CD14-positive monocyte (primary cell): Measurements from ENCODE around the gene GNS. TPM values are rescaled to one million over a fixed set of nuclear protein-coding genes. Genes with fewer than 3 reads are reported as not detected.
A peak's percentile ranks its signal among the peaks of the same experiment; 100 is the strongest.

ENCODE experiments used
- DNase-seq, 3 donors: peaks; one replicate each; pipeline ENCODE4 v3.0.0-alpha.2; 2011 to 2022
- H2AFZ ChIP-seq: 2 replicates; pipeline ENCODE4 v1.6.0; 2012; ENCODE audit warnings: mild to moderate bottlenecking, low read depth, low read length, inconsistent platforms; ENCODE audit not compliant: insufficient read depth, poor library complexity, severe bottlenecking
- H3K27ac ChIP-seq, 2 donors: 1 replicate in 1 of 2; 2 replicates in 1 of 2; pipeline ENCODE4 v1.5.1; 2012 to 2013; ENCODE audit warnings: low read length in 2 of 2, control low read depth in 1 of 2, inconsistent platforms in 1 of 2, low read depth in 1 of 2, mild to moderate bottlenecking in 1 of 2
- H3K27me3 ChIP-seq, 2 donors: one replicate each; pipeline versions ENCODE4 v1.6.0 to v1.6.1; 2011 to 2013; ENCODE audit warnings: low read length in 2 of 2; ENCODE audit not compliant: control insufficient read depth in 2 of 2, insufficient read depth in 2 of 2
- H3K36me3 ChIP-seq, 2 donors: replicated peaks in 1 of 2; 1 replicate in 1 of 2; 2 replicates in 1 of 2; pipeline versions ENCODE4 v1.5.1 to v1.6.1; 2012 to 2013; ENCODE audit warnings: low read length in 2 of 2, control low read depth in 1 of 2, inconsistent platforms in 1 of 2, mild to moderate bottlenecking in 1 of 2; ENCODE audit not compliant: insufficient read depth in 2 of 2, control insufficient read depth in 1 of 2
- H3K4me1 ChIP-seq, 2 donors: 1 replicate in 1 of 2; 2 replicates in 1 of 2; pipeline versions ENCODE4 v1.5.1 to v1.6.1; 2012 to 2013; ENCODE audit warnings: low read length in 2 of 2, control low read depth in 1 of 2, inconsistent platforms in 1 of 2, mild to moderate bottlenecking in 1 of 2, moderate library complexity in 1 of 2; ENCODE audit not compliant: insufficient read depth in 2 of 2, control insufficient read depth in 1 of 2
- H3K4me2 ChIP-seq: replicated peaks from 2 replicates; pipeline ENCODE3; 2012; ENCODE audit warnings: low read length, moderate library complexity, mild to moderate bottlenecking; ENCODE audit not compliant: poor library complexity, severe bottlenecking; ENCODE audit errors: extremely low read depth
- H3K4me3 ChIP-seq, 3 experiments: fragments of 200-600 bp in 1 of 3; sonication (generic) in 1 of 3; replicated peaks in 1 of 3; 1 replicate in 2 of 3; 2 replicates in 1 of 3; pipeline ENCODE4 v1.5.1; 2011 to 2013; ENCODE audit warnings: low read length in 3 of 3, mild to moderate bottlenecking in 3 of 3, control low read depth in 2 of 3, low read depth in 2 of 3, inconsistent platforms in 1 of 3, moderate library complexity in 1 of 3
- H3K79me2 ChIP-seq: 2 replicates; pipeline ENCODE4 v1.6.0; 2012; ENCODE audit warnings: mild to moderate bottlenecking, control low read depth, inconsistent platforms, low read length, moderate library complexity; ENCODE audit not compliant: insufficient read depth
- H3K9ac ChIP-seq: 2 replicates; pipeline ENCODE4 v1.6.0; 2017; ENCODE audit warnings: low read length, mild to moderate bottlenecking; ENCODE audit not compliant: insufficient read depth, poor library complexity, severe bottlenecking
- H3K9me3 ChIP-seq, 2 donors: replicated peaks in 1 of 2; 1 replicate in 1 of 2; 2 replicates in 1 of 2; pipeline versions ENCODE4 v1.5.1 to v1.6.1; 2012 to 2013; ENCODE audit warnings: low read length in 2 of 2, control low read depth in 1 of 2; ENCODE audit not compliant: control insufficient read depth in 1 of 2, insufficient read depth in 1 of 2
- H4K20me1 ChIP-seq: 2 replicates; pipeline ENCODE4 v1.6.0; 2012; ENCODE audit warnings: mild to moderate bottlenecking, low read length, control low read depth, moderate library complexity; ENCODE audit not compliant: insufficient read depth
- H3K27ac Mint-ChIP-seq, 7 donors: one replicate each; pipeline ENCODE4 v1.8.0; 2020; ENCODE audit warnings: mild to moderate bottlenecking in 7 of 7, mixed read lengths in 7 of 7, moderate library complexity in 6 of 7, inconsistent platforms in 2 of 7
- H3K27me3 Mint-ChIP-seq, 3 donors: one replicate each; pipeline ENCODE4 v1.8.0; 2021 to 2022; ENCODE audit warnings: low read depth in 3 of 3, mild to moderate bottlenecking in 3 of 3, mixed read lengths in 3 of 3, moderate library complexity in 3 of 3, inconsistent platforms in 1 of 3
- H3K36me3 Mint-ChIP-seq, 2 donors: one replicate each; pipeline ENCODE4 v1.8.0; 2020; ENCODE audit warnings: mixed read lengths in 2 of 2, inconsistent platforms in 1 of 2, mild to moderate bottlenecking in 1 of 2
- H3K4me1 Mint-ChIP-seq: one replicate; pipeline ENCODE4 v1.8.0; 2020; ENCODE audit warnings: mild to moderate bottlenecking, mixed read lengths
- H3K4me3 Mint-ChIP-seq, 2 donors: one replicate each; pipeline ENCODE4 v1.8.0; 2020; ENCODE audit warnings: mild to moderate bottlenecking in 2 of 2, mixed read lengths in 2 of 2, moderate library complexity in 1 of 2
- H3K9me3 Mint-ChIP-seq, 7 donors: one replicate each; pipeline ENCODE4 v1.8.0; 2020 to 2022; ENCODE audit warnings: mixed read lengths in 7 of 7, mild to moderate bottlenecking in 6 of 7, moderate library complexity in 6 of 7, inconsistent platforms in 2 of 7
- WGBS: methylation state at CpG from one replicate; pipeline ENCODE4 v1.1.5; 2013; ENCODE audit warnings: missing lambda C conversion rate; ENCODE audit not compliant: insufficient coverage; 5-methylcytosine and 5-hydroxymethylcytosine counted together
- intact Hi-C, 2 donors: fragments of 100-400 bp; cut with micrococcal nuclease; formaldehyde crosslinking; loops; one replicate each; pipeline versions ENCODE4 v1.15.0 to v1.15.1; 2023
- polyA plus RNA-seq, 3 donors: library from polyadenylated mRNA; depleted of rRNA in 1 of 3; unstranded in 2 of 3; stranded (reverse) in 1 of 3; fragments of 300-500 nt in 2 of 3; fragments of >200 nt in 1 of 3; fragmentation: Illumina TruSeq in 2 of 3; gene quantifications; 1 replicate in 2 of 3; 2 replicates in 1 of 3; pipeline ENCODE4 v1.2.3, GENCODE V29; 2012 to 2021
- TF ChIP-seq, protein P1 (sequence below): fragments of 200-600 bp; IDR thresholded peaks from one replicate; pipeline ENCODE4 v1.8.0; 2022; ENCODE audit warnings: antibody characterized with exemption, mild to moderate bottlenecking

The GNS gene
- polyA plus RNA-seq, 3 donors = 103 to 274 (median 203) TPM

DNA sequence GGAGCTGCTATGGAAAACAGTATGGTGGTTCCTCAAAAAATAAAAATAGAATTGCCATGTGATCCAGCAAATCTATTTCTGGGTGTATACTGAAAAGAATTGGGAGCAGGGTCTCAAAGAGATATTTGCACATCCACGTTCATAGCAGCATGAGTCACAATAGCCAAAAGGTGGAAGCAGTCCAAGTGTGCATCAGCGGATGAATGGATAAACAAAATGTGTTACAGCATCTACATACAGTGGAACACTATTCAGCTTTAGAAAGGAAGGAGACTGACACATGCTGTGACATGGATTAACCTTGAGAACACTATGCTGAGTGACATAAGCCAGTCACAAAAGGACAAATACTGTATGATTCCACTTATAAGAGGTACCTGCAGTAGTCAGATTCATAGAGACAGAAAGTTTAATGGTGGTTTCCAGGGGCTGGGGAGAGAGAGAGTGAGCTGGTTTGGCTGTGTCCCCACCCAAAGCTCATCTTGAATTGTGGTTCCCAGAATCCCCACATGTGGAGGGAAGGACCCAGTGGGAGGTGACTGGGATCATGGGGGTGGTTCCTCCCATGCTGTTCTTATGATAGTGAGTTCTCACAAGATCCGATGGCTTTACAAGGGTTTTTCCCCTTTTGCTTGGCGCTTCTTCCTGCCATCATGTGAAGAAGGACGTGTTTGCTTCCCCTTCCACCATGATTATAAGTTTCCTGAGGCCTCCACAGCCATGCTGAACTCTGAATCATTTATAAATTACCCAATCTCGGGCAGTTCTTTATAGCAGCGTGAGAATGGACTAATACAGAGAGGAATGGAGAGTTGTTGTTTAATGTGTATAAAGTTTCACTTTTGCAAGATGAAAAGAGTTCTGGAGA is 47.6 kb upstream of the GNS start:
- no peaks in the 10 kb centered on the region for H3K79me2 ChIP-seq
- WGBS = 86% methylated on average over 1 of the region's 7 CpGs
- TF ChIP-seq, protein P1, sequence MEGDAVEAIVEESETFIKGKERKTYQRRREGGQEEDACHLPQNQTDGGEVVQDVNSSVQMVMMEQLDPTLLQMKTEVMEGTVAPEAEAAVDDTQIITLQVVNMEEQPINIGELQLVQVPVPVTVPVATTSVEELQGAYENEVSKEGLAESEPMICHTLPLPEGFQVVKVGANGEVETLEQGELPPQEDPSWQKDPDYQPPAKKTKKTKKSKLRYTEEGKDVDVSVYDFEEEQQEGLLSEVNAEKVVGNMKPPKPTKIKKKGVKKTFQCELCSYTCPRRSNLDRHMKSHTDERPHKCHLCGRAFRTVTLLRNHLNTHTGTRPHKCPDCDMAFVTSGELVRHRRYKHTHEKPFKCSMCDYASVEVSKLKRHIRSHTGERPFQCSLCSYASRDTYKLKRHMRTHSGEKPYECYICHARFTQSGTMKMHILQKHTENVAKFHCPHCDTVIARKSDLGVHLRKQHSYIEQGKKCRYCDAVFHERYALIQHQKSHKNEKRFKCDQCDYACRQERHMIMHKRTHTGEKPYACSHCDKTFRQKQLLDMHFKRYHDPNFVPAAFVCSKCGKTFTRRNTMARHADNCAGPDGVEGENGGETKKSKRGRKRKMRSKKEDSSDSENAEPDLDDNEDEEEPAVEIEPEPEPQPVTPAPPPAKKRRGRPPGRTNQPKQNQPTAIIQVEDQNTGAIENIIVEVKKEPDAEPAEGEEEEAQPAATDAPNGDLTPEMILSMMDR = no peak
- Mint-ChIP-seq H3K36me3 (no peaks in the 10 kb centered on the region), H3K4me1 (peaks cover 15% of the 10 kb centered on the region), H3K27ac (peak overlapping the region in 1 of 7 donors; percentile 33), H3K9me3 (peaks cover 7 to 17% (median 13%) of the 10 kb centered on the region in 7 donors), H3K4me3 (no peak overlapping the region), H3K27me3 (peaks cover 7 to 18% (median 12%) of the 10 kb centered on the region in 3 donors)
- H4K20me1 ChIP-seq = no peaks in the 10 kb centered on the region
- H3K9me3 ChIP-seq = peaks cover 4 to 12% of the 10 kb centered on the region in 2 donors
- no peak overlapping the region for H2AFZ ChIP-seq
- intact Hi-C loops = no loop called here
- H3K27me3 ChIP-seq = peaks cover 3% of the 10 kb centered on the region in 2 donors
- H3K36me3 ChIP-seq = no peaks in the 10 kb centered on the region
- H3K27ac ChIP-seq = no peak overlapping the region
- H3K4me3 ChIP-seq = no peak overlapping the region
- peak; percentile 23 to 73 (median 31) for DNase-seq
- peaks cover 4% of the 10 kb centered on the region in 2 donors for H3K4me1 ChIP-seq
- no peak overlapping the region for H3K9ac ChIP-seq
- H3K4me2 ChIP-seq = no peak overlapping the region

DNA sequence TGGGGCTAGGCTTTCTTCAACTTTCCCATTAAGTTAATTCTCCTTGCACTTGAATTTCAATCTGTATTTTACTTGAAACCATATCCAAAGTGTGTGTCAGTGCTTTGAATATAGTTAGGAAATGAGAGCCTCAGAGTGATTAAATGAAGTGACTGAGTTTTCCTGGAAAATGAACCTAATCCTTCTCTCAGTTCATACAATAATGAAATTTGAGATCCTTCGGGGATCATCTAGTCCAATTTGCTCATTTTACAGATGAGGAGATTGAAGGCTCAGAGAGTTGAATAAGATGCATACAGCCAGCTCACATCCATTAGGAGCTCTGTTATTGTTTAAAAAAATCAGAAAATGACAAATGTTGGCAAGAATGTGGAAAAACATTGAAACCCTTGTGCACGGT is 47.0 kb upstream of the GNS start:
- peaks cover 4 to 12% of the 10 kb centered on the region in 2 donors for H3K9me3 ChIP-seq
- peaks cover 7 to 17% (median 13%) of the 10 kb centered on the region in 7 donors for H3K9me3 Mint-ChIP-seq
- no peak overlapping the region for H3K27ac ChIP-seq
- no peak for DNase-seq
- H3K36me3 ChIP-seq = no peaks in the 10 kb centered on the region
- H2AFZ ChIP-seq = no peak overlapping the region
- H3K79me2 ChIP-seq = no peaks in the 10 kb centered on the region
- no peaks in the 10 kb centered on the region for H4K20me1 ChIP-seq
- H3K4me1 Mint-ChIP-seq = peaks cover 17% of the 10 kb centered on the region
- H3K4me1 ChIP-seq = peaks cover 7 to 8% of the 10 kb centered on the region in 2 donors
- intact Hi-C loops = no loop called here
- peak overlapping the region in 1 of 2 donors; percentile 26 for H3K4me3 Mint-ChIP-seq
- peaks cover under 1 to 3% of the 10 kb centered on the region in 2 donors for H3K27me3 ChIP-seq
- H3K4me2 ChIP-seq = no peak overlapping the region
- no peak overlapping the region for H3K27ac Mint-ChIP-seq
- H3K4me3 ChIP-seq = no peak overlapping the region
- no peaks in the 10 kb centered on the region for H3K36me3 Mint-ChIP-seq
- TF ChIP-seq, protein P1 = no peak
- 100% methylated on average over 1 of the region's 2 CpGs for WGBS
- peaks cover 7 to 16% (median 8%) of the 10 kb centered on the region in 3 donors for H3K27me3 Mint-ChIP-seq
- no peak overlapping the region for H3K9ac ChIP-seq
